DND-41 (cell line): ENCODE results near the gene CTDSP2.
"Not testable (repeated sequence)": the region's sequence is repeated elsewhere in the genome, so short reads cannot be mapped to it uniquely, and the experiment has no call there.

Source experiments
- ATAC-seq: fragments of 200-7000 bp; cut with Tn5 transposase; 3 replicates; pipeline ENCODE4 v1.9.1; 2021; ENCODE audit warnings: low read depth; ENCODE audit not compliant: insufficient read depth
- DNase-seq: peaks from one replicate; pipeline ENCODE4 v3.0.0-alpha.2; 2020
- H2AFZ ChIP-seq: 2 replicates; pipeline ENCODE4 v1.6.0; 2012; ENCODE audit warnings: low read depth, low read length
- H3K27ac ChIP-seq: 2 replicates; pipeline ENCODE4 v1.5.1; 2012; ENCODE audit warnings: low read length, inconsistent platforms
- H3K27me3 ChIP-seq: fragments of 200-600 bp; sonication (generic); 2 replicates; pipeline ENCODE4 v1.6.0; 2012; ENCODE audit warnings: low read length, mild to moderate bottlenecking, inconsistent platforms; ENCODE audit not compliant: insufficient read depth, poor library complexity
- H3K36me3 ChIP-seq: 2 replicates; pipeline ENCODE4 v1.5.1; 2012; ENCODE audit warnings: low read length, inconsistent platforms; ENCODE audit not compliant: insufficient read depth
- H3K4me1 ChIP-seq: 2 replicates; pipeline ENCODE4 v1.5.1; 2012; ENCODE audit warnings: mild to moderate bottlenecking, low read length; ENCODE audit not compliant: insufficient read depth
- H3K4me2 ChIP-seq: 2 replicates; pipeline ENCODE4 v1.6.0; 2012; ENCODE audit warnings: mild to moderate bottlenecking, moderate library complexity, low read length, inconsistent platforms; ENCODE audit not compliant: insufficient read depth
- H3K4me3 ChIP-seq, 2 experiments: fragments of 200-600 bp in 1 of 2; shearing (Covaris generic) in 1 of 2; 2 replicates each; pipeline ENCODE4 v1.5.1; 2012 to 2016; ENCODE audit warnings: inconsistent platforms in 2 of 2, low read length in 2 of 2, mild to moderate bottlenecking in 2 of 2, low read depth in 1 of 2, moderate library complexity in 1 of 2
- H3K79me2 ChIP-seq: 2 replicates; pipeline ENCODE4 v1.6.0; 2012; ENCODE audit warnings: low read length, inconsistent platforms; ENCODE audit not compliant: insufficient read depth
- H3K9ac ChIP-seq: 2 replicates; pipeline ENCODE4 v1.6.0; 2012; ENCODE audit warnings: low read depth, mild to moderate bottlenecking, inconsistent platforms, low read length, moderate library complexity
- H3K9me3 ChIP-seq: 2 replicates; pipeline ENCODE4 v1.5.1; 2012; ENCODE audit warnings: low read length, moderate library complexity, mild to moderate bottlenecking, inconsistent platforms; ENCODE audit not compliant: insufficient read depth, severe bottlenecking
- H4K20me1 ChIP-seq: 2 replicates; pipeline ENCODE4 v1.6.0; 2012; ENCODE audit warnings: low read length; ENCODE audit not compliant: insufficient read depth
- CTCF ChIP-seq: IDR thresholded peaks from 2 replicates; pipeline ENCODE4 v1.5.1; 2012; ENCODE audit warnings: borderline replicate concordance, low read length, moderate library complexity, mild to moderate bottlenecking; ENCODE audit not compliant: poor library complexity, severe bottlenecking; ENCODE audit errors: extremely low read depth
- EZH2 ChIP-seq: IDR thresholded peaks from 3 replicates; pipeline ENCODE4 v1.6.1; 2012; ENCODE audit warnings: borderline replicate concordance, low read depth, mild to moderate bottlenecking, moderate library complexity, low read length, inconsistent platforms; ENCODE audit not compliant: severe bottlenecking

Gene CTDSP2

GRCh38 chr12:57775563-57776246, 70.8 kb downstream of the CTDSP2 start:
- Histone ChIP-seq H4K20me1 (no peaks in the 10 kb centered on the region), H3K27ac (no peak overlapping the region), H3K36me3 (peaks cover 8% of the 10 kb centered on the region), H2AFZ (no peak overlapping the region), H3K79me2 (peaks cover 14% of the 10 kb centered on the region), H3K4me1 (peaks cover 27% of the 10 kb centered on the region), H3K4me3 (no peak overlapping the region), H3K27me3 (no peaks in the 10 kb centered on the region), H3K9me3 (no peaks in the 10 kb centered on the region), H3K9ac (no peak overlapping the region), H3K4me2 (no peak overlapping the region)
- DNase-seq: no peak
- peak; percentile 6 for TF ChIP-seq CTCF
- no peak for TF ChIP-seq EZH2
- ATAC-seq: no peak

GRCh38 chr12:57775044-57775443, 71.5 kb downstream of the CTDSP2 start:
- TF ChIP-seq EZH2 (no peak), CTCF (no peak)
- DNase-seq: no peak
- H4K20me1 ChIP-seq: no peaks in the 10 kb centered on the region
- H3K27me3 ChIP-seq: no peaks in the 10 kb centered on the region
- H3K27ac ChIP-seq: no peak overlapping the region
- H3K9ac ChIP-seq: no peak overlapping the region
- no peak overlapping the region for H2AFZ ChIP-seq
- no peaks in the 10 kb centered on the region for H3K9me3 ChIP-seq
- H3K4me3 ChIP-seq: no peak overlapping the region
- H3K36me3 ChIP-seq: peaks cover 7% of the 10 kb centered on the region
- ATAC-seq: no peak
- peaks cover 15% of the 10 kb centered on the region for H3K79me2 ChIP-seq
- H3K4me2 ChIP-seq: no peak overlapping the region
- H3K4me1 ChIP-seq: peaks cover 25% of the 10 kb centered on the region

- peaks cover 15% of the 10 kb centered on the region for H3K79me2 ChIP-seq
- not testable (repeated sequence) for H3K9me3 ChIP-seq, H3K27ac ChIP-seq, H4K20me1 ChIP-seq, H2AFZ ChIP-seq, H3K4me3 ChIP-seq, H3K27me3 ChIP-seq, H3K9ac ChIP-seq, ATAC-seq, H3K4me2 ChIP-seq, DNase-seq
- peaks cover 12% of the 10 kb centered on the region for H3K36me3 ChIP-seq
- peaks cover 25% of the 10 kb centered on the region for H3K4me1 ChIP-seq
Observed at GRCh38 chr12:57774634-57775033, 71.9 kb downstream of the CTDSP2 start.

GRCh38 chr12:57772429-57773322, 73.9 kb downstream of the CTDSP2 start, which contains the start of gene EEF1AKMT3:
TSS of gene EEF1AKMT3 (plus strand) at chr12:57772614. CDS start at chr12:57772725, 111 bp downstream.
- H4K20me1 ChIP-seq: no peaks in the 10 kb centered on the region
- ATAC-seq (peak; percentile 44), DNase-seq (peak; percentile 60)
- H2AFZ ChIP-seq: peak within 1 kb of the TSS; percentile 96
- H3K9me3 ChIP-seq: no peaks in the 10 kb centered on the region
- H3K9ac ChIP-seq: peak within 1 kb of the TSS; percentile 81
- TF ChIP-seq CTCF: no peak
- H3K4me1 ChIP-seq: peaks cover 25% of the 10 kb centered on the region
- no peaks in the 10 kb centered on the region for H3K27me3 ChIP-seq
- peaks cover 29% of the 10 kb centered on the region for H3K36me3 ChIP-seq
- peak within 1 kb of the TSS; percentile 96 for H3K4me2 ChIP-seq
- H3K27ac ChIP-seq: peak within 1 kb of the TSS; percentile 88
- H3K4me3 ChIP-seq: peak within 1 kb of the TSS; percentile 56 to 85
- peaks cover 15% of the 10 kb centered on the region for H3K79me2 ChIP-seq
